Sigmoid colon (tissue), 7 donors: ENCODE measurements around the gene GMFB. TPM values are rescaled to one million over a fixed set of nuclear protein-coding genes. Genes with fewer than 3 reads are reported as not detected.
"Not testable (repeated sequence)": the region's sequence is repeated elsewhere in the genome, so short reads cannot be mapped to it uniquely, and the experiment has no call there.

ENCODE experiments used
- DNase-seq: peaks from one replicate; pipeline ENCODE4 v3.0.0-alpha.2; 2019
- H3K27ac ChIP-seq, 4 donors: fragments of 200-600 bp; sonication (generic); one replicate each; pipeline ENCODE4 v1.5.1; 2016 to 2019; ENCODE audit warnings: mild to moderate bottlenecking in 1 of 4
- H3K27me3 ChIP-seq, 3 donors: fragments of 200-600 bp; sonication (generic); one replicate each; pipeline ENCODE4 v1.5.1; 2019; ENCODE audit warnings: mild to moderate bottlenecking in 1 of 3
- H3K36me3 ChIP-seq, 4 donors: fragments of 200-600 bp; sonication (generic); one replicate each; pipeline ENCODE4 v1.5.1; 2016 to 2019
- H3K4me1 ChIP-seq, 4 donors: fragments of 200-600 bp; sonication (generic); one replicate each; pipeline ENCODE4 v1.5.1; 2017 to 2019
- H3K4me3 ChIP-seq, 4 donors: fragments of 200-600 bp; sonication (generic); one replicate each; pipeline ENCODE4 v1.5.1; 2017 to 2019; ENCODE audit warnings: mild to moderate bottlenecking in 2 of 4, moderate library complexity in 1 of 4
- H3K9me3 ChIP-seq, 4 donors: fragments of 200-600 bp in 3 of 4; sonication (generic) in 3 of 4; one replicate each; pipeline versions ENCODE4 v1.5.1 to v1.6.1; 2013 to 2019
- CTCF ChIP-seq, 4 experiments: fragments of 450-650 bp in 3 of 4; fragments of 200-600 bp in 1 of 4; IDR thresholded peaks; one replicate each; pipeline ENCODE4 v1.5.1; 2016 to 2019; ENCODE audit warnings: antibody characterized with exemption in 4 of 4, mild to moderate bottlenecking in 3 of 4, moderate library complexity in 2 of 4
- EP300 ChIP-seq, 4 donors: sonication (generic); formaldehyde crosslinking; IDR thresholded peaks; one replicate each; pipeline ENCODE4 v1.6.1; 2017; ENCODE audit warnings: antibody characterized with exemption in 4 of 4
- POLR2A ChIP-seq, 2 donors: fragments of 450-650 bp; IDR thresholded peaks; one replicate each; pipeline ENCODE4 v1.6.1; 2016; ENCODE audit warnings: antibody characterized with exemption in 2 of 2, mild to moderate bottlenecking in 2 of 2, moderate library complexity in 2 of 2
- POLR2AphosphoS5 ChIP-seq, 4 donors: sonication (generic); formaldehyde crosslinking; IDR thresholded peaks; one replicate each; pipeline ENCODE4 v1.6.1; 2017; ENCODE audit warnings: antibody characterized with exemption in 4 of 4
- WGBS, 2 donors: extraction: QIAGEN DNeasy Blood & Tissue Kit; methylation state at CpG; one replicate each; pipeline ENCODE4 v1.1.7; 2013; 5-methylcytosine and 5-hydroxymethylcytosine counted together
- intact Hi-C: fragments of 100-400 bp; cut with DNase I; formaldehyde crosslinking; loops from one replicate; pipeline ENCODE4 v1.15.1; 2023
- polyA plus RNA-seq, 3 donors: library from polyadenylated mRNA; stranded (reverse); fragments of 200-250 nt; gene quantifications; one replicate each; pipeline ENCODE4 v1.2.3, GENCODE V29; 2013
- total RNA-seq, 4 donors: library from RNA; depleted of rRNA; stranded (reverse); fragments of >200 nt; gene quantifications; one replicate each; pipeline ENCODE4 v1.1.0, GENCODE V29; 2016
- donor health status: healthy with polysubstance abuse.
- donor health status: Bipolar disorder and iron deficiency.
- donor health status: healthy.

Gene GMFB
- total and polyA plus RNA-seq, 7 donors = 24.6 to 72.8 (median 48.2) TPM

GRCh38 chr14:54470701-54471100, 18.1 kb downstream of the GMFB start:
- H3K27ac ChIP-seq = no peak overlapping the region
- peaks cover 0 to 4% (median 0%) of the 10 kb centered on the region in 4 donors for H3K36me3 ChIP-seq
- intact Hi-C loops = no loop called here
- no peak overlapping the region for H3K4me3 ChIP-seq
- no peaks in the 10 kb centered on the region for H3K27me3 ChIP-seq
- no peak for TF ChIP-seq EP300 (IDR thresholded peaks at IDR 0.05)
- DNase-seq = no peak
- H3K4me1 ChIP-seq = peaks cover 0 to 27% (median 13%) of the 10 kb centered on the region in 4 donors
- 54 to 84% methylated on average over 4 of the region's 4 CpGs for WGBS, 2 donors
- peaks cover 0 to 5% (median 0%) of the 10 kb centered on the region in 4 donors for H3K9me3 ChIP-seq

- no peaks in the 10 kb centered on the region for H3K36me3 ChIP-seq
- peaks cover 0 to 5% (median 0%) of the 10 kb centered on the region in 4 donors for H3K9me3 ChIP-seq
- H3K27me3 ChIP-seq = no peaks in the 10 kb centered on the region
- H3K4me1 ChIP-seq = no peaks in the 10 kb centered on the region
- no peak overlapping the region for H3K27ac ChIP-seq
- no peak for DNase-seq
- intact Hi-C loops = no loop called here
- TF ChIP-seq EP300 (IDR thresholded peaks at IDR 0.05) (no peak), POLR2A (IDR thresholded peaks at IDR 0.05) (no peak), CTCF (IDR thresholded peaks at IDR 0.05) (no peak), POLR2AphosphoS5 (IDR thresholded peaks at IDR 0.05) (no peak)
- no peak overlapping the region for H3K4me3 ChIP-seq
Observed at GRCh38 chr14:54467280-54467679, 21.5 kb downstream of the GMFB start.

- Histone ChIP-seq H3K9me3 (peaks cover 0 to 5% (median 0%) of the 10 kb centered on the region in 4 donors), H3K27me3 (no peaks in the 10 kb centered on the region), H3K4me1 (no peaks in the 10 kb centered on the region), H3K36me3 (no peaks in the 10 kb centered on the region), H3K4me3 (no peak overlapping the region), H3K27ac (no peak overlapping the region)
- DNase-seq = no peak
- 83 to 93% methylated on average over 4 of the region's 4 CpGs for WGBS, 2 donors
- TF ChIP-seq EP300 (IDR thresholded peaks at IDR 0.05) (no peak), POLR2AphosphoS5 (IDR thresholded peaks at IDR 0.05) (no peak), POLR2A (IDR thresholded peaks at IDR 0.05) (no peak), CTCF (IDR thresholded peaks at IDR 0.05) (no peak)
- intact Hi-C loops = no loop called here
Observed at GRCh38 chr14:54465654-54466053, 23.1 kb downstream of the GMFB start.

- Histone ChIP-seq H3K27me3 (no peaks in the 10 kb centered on the region), H3K36me3 (no peaks in the 10 kb centered on the region), H3K4me1 (no peaks in the 10 kb centered on the region), H3K9me3 (peaks cover 0 to under 1% (median 0%) of the 10 kb centered on the region in 4 donors), H3K27ac (no peak overlapping the region), H3K4me3 (no peak overlapping the region)
- intact Hi-C loops = no loop called here
- WGBS, 2 donors = 82% methylated on average over 5 of the region's 5 CpGs
- no peak for TF ChIP-seq CTCF (IDR thresholded peaks at IDR 0.05)
- no peak for TF ChIP-seq POLR2AphosphoS5 (IDR thresholded peaks at IDR 0.05)
- TF ChIP-seq EP300 (IDR thresholded peaks at IDR 0.05) = no peak
- no peak for TF ChIP-seq POLR2A (IDR thresholded peaks at IDR 0.05)
- no peak for DNase-seq
Observed at GRCh38 chr14:54462048-54462447, 26.7 kb downstream of the GMFB start.

GRCh38 chr14:54459106-54459505, 29.7 kb downstream of the GMFB start:
- no peaks in the 10 kb centered on the region for H3K9me3 ChIP-seq
- no peaks in the 10 kb centered on the region for H3K27me3 ChIP-seq
- 92% methylated on average over 3 of the region's 3 CpGs for WGBS, 2 donors
- no peaks in the 10 kb centered on the region for H3K36me3 ChIP-seq
- H3K27ac ChIP-seq = no peak overlapping the region
- TF ChIP-seq POLR2AphosphoS5 (IDR thresholded peaks at IDR 0.05) (no peak), EP300 (IDR thresholded peaks at IDR 0.05) (no peak), POLR2A (IDR thresholded peaks at IDR 0.05) (no peak), CTCF (IDR thresholded peaks at IDR 0.05) (no peak)
- no peak overlapping the region for H3K4me3 ChIP-seq
- DNase-seq = no peak
- H3K4me1 ChIP-seq = no peaks in the 10 kb centered on the region
- intact Hi-C loops = no loop called here

GRCh38 chr14:54458536-54458935, 30.2 kb downstream of the GMFB start:
- H3K4me3 ChIP-seq, H3K4me1 ChIP-seq, intact Hi-C loops, H3K27ac ChIP-seq, DNase-seq, H3K36me3 ChIP-seq, H3K9me3 ChIP-seq, H3K27me3 ChIP-seq: not testable (repeated sequence)
